ENCODE results near the gene CPS1.

CPS1 gene

DNA sequence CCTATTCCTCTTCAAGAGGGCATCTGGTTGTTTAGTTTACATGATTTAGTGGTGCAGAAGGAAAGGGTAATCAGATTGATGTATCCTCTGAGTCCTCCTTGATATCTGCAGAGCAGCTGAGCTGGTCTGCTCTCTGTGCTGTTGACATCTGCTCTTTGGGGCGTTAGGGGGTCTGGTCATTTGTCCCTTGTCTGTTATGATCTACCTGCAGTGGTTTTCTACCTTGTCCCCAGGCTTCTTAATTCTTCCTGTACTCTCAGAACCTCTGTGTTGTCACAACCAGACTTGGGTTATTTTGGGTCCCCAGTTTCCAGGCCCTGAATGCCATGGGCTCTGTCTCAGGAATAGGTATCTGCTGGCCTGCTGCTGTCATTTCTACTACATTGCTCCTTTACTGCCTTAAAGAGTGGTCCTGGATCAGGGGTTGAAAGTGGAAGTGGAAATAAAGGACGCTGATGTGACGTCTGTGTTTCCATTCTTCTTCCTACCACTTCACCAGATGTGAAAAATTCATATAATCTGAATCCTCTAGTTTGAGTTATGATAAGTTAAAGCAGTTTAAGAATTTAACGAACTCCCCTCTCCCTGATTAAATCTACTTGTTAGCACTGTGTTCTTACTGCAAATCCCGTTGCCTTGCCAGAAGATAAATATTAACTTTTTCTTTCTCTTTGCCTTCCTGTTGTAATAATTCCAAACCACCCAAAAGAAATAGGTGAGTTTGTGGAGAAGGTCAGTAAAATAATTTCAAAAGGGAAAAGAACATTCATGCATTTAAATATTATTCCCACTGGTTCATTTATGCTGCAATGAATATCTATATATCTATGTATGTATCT lies 16.6 kb upstream of the CPS1 start:
- peaks cover 7% of the 10 kb centered on the region for H3K27me3 Mint-ChIP-seq
- no peak overlapping the region for H3K4me3 Mint-ChIP-seq
- H3K36me3 Mint-ChIP-seq: no peaks in the 10 kb centered on the region
- H3K27ac Mint-ChIP-seq: no peak overlapping the region
- H3K9me3 Mint-ChIP-seq (ENCODE audit: low read depth): no peaks in the 10 kb centered on the region
- no peaks in the 10 kb centered on the region for H3K4me1 Mint-ChIP-seq (ENCODE audit: low read depth)

DNA sequence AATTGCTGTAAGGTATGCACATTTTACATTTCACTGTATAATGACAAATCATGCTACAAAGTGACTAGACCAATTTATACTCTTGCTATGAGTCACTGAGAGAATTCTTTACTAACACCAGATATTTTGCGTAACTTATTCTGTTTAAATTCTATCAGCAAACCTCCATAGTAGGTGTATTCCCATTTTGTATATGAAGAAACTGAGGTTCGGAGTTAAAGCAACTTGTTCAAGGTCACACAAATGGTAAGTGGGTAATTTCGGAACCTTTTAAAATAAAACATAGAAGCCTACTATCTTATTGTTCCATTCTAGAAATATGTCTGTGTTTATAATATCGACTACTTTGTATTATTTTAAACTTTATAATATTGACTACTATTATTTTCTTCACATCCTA lies 15.9 kb upstream of the CPS1 start:
- peaks cover 7% of the 10 kb centered on the region for H3K27me3 Mint-ChIP-seq
- no peaks in the 10 kb centered on the region for H3K4me1 Mint-ChIP-seq (ENCODE audit: low read depth)
- no peaks in the 10 kb centered on the region for H3K9me3 Mint-ChIP-seq (ENCODE audit: low read depth)
- no peak overlapping the region for H3K27ac Mint-ChIP-seq
- no peaks in the 10 kb centered on the region for H3K36me3 Mint-ChIP-seq
- no peak overlapping the region for H3K4me3 Mint-ChIP-seq

DNA sequence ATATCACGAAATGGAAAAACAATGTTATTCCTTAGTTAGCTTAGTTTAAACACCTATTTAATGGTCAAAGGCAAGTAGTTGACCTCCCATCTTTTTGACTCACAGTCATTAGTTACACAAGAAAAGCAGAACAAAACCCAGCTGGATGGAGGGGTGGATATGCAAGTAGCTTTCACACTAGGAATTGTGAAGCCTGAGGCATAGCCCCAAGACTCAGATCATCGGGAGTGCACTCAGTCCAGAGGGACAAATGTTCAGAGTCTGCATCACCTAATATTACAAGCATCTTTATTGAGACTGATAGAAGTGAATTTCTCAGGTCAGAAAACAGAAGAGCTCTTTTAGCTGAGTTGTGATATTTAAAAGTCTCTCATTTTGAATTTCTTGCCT lies 15.5 kb upstream of the CPS1 start:
- H3K9me3 Mint-ChIP-seq (ENCODE audit: low read depth): no peaks in the 10 kb centered on the region
- H3K4me1 Mint-ChIP-seq (ENCODE audit: low read depth): no peaks in the 10 kb centered on the region
- no peak overlapping the region for H3K4me3 Mint-ChIP-seq
- H3K27me3 Mint-ChIP-seq: peaks cover 7% of the 10 kb centered on the region
- no peak overlapping the region for H3K27ac Mint-ChIP-seq
- H3K36me3 Mint-ChIP-seq: no peaks in the 10 kb centered on the region

- no peak overlapping the region for H3K4me3 Mint-ChIP-seq
- no peaks in the 10 kb centered on the region for H3K36me3 Mint-ChIP-seq
- H3K27me3 Mint-ChIP-seq: peaks cover 7% of the 10 kb centered on the region
- no peaks in the 10 kb centered on the region for H3K9me3 Mint-ChIP-seq (ENCODE audit: low read depth)
- no peak overlapping the region for H3K27ac Mint-ChIP-seq
- no peaks in the 10 kb centered on the region for H3K4me1 Mint-ChIP-seq (ENCODE audit: low read depth)
Measured at GRCh38 chr2:210541290-210541902, 15.0 kb upstream of the CPS1 start.

DNA sequence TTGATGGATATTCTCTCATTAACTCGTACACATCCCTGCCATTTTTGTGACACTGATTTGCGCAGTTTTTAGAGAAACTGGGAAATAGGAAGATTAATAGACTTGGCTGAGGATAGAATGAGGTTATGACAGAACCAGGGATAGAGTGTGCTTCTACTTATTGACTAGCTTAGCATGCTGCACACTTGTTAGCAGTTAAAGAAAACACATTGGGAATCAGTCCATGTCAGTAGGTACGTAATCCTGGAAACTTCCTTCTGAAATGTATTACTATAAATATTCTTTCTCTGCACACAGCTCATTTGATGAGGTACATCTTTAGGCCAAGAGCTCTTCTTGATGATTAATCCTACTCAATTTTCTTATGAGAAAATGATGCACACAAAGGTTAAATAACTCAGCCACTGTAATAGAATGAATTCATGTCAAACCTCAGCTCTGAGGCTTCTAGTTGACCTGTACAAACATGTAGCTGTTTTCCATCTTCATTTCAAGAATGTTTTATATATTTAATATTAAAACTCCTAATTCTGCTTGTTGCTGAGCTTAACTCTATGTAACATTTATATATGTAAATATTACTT lies 12.3 kb upstream of the CPS1 start:
- H3K27me3 Mint-ChIP-seq: peaks cover 8% of the 10 kb centered on the region
- no peaks in the 10 kb centered on the region for H3K9me3 Mint-ChIP-seq (ENCODE audit: low read depth)
- H3K27ac Mint-ChIP-seq: no peak overlapping the region
- H3K4me3 Mint-ChIP-seq: no peak overlapping the region
- H3K36me3 Mint-ChIP-seq: no peaks in the 10 kb centered on the region
- H3K4me1 Mint-ChIP-seq (ENCODE audit: low read depth): no peaks in the 10 kb centered on the region

DNA sequence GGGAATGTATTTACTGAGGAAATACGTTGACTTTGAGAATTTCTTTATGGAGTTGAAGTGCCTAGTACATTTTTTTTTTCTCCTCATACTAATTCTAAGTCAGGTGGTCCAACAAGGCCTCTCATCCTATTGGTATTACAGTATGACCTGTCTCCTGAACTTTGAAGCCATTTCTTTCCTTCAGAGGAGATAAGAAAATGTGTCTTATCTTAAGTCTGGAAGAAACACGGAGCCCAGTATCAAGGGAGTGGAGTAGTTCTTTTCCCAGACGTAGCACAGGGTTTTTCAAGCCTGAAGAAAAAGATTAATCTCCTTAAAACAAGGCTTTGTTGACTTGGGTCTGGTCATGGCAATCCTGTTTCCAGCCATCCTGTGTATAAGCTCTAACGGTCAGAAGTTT lies 11.6 kb upstream of the CPS1 start:
- Mint-ChIP-seq H3K9me3 (ENCODE audit: low read depth) (no peaks in the 10 kb centered on the region), H3K4me3 (no peak overlapping the region), H3K27me3 (peaks cover 6% of the 10 kb centered on the region), H3K36me3 (no peaks in the 10 kb centered on the region), H3K4me1 (ENCODE audit: low read depth) (no peaks in the 10 kb centered on the region), H3K27ac (no peak overlapping the region)

- Mint-ChIP-seq H3K36me3 (no peaks in the 10 kb centered on the region), H3K27ac (no peak overlapping the region), H3K4me1 (ENCODE audit: low read depth) (no peaks in the 10 kb centered on the region), H3K4me3 (no peak overlapping the region), H3K27me3 (peaks cover 13% of the 10 kb centered on the region), H3K9me3 (ENCODE audit: low read depth) (no peaks in the 10 kb centered on the region)
Measured at GRCh38 chr2:210546424-210547208, 9.8 kb upstream of the CPS1 start.

GRCh38 chr2:210548031-210548430 lies 8.4 kb upstream of the CPS1 start:
- Mint-ChIP-seq H3K4me1 (ENCODE audit: low read depth) (no peaks in the 10 kb centered on the region), H3K9me3 (ENCODE audit: low read depth) (no peaks in the 10 kb centered on the region), H3K36me3 (no peaks in the 10 kb centered on the region), H3K27ac (no peak overlapping the region), H3K4me3 (no peak overlapping the region), H3K27me3 (peaks cover 11% of the 10 kb centered on the region)

GRCh38 chr2:210548878-210549384 lies 7.5 kb upstream of the CPS1 start:
- Mint-ChIP-seq H3K4me1 (ENCODE audit: low read depth) (no peaks in the 10 kb centered on the region), H3K4me3 (no peak overlapping the region), H3K9me3 (ENCODE audit: low read depth) (no peaks in the 10 kb centered on the region), H3K27me3 (peaks cover 11% of the 10 kb centered on the region), H3K36me3 (no peaks in the 10 kb centered on the region), H3K27ac (no peak overlapping the region)

- no peak overlapping the region for H3K4me3 Mint-ChIP-seq
- no peaks in the 10 kb centered on the region for H3K36me3 Mint-ChIP-seq
- no peaks in the 10 kb centered on the region for H3K9me3 Mint-ChIP-seq (ENCODE audit: low read depth)
- H3K27ac Mint-ChIP-seq: no peak overlapping the region
- H3K4me1 Mint-ChIP-seq (ENCODE audit: low read depth): no peaks in the 10 kb centered on the region
- H3K27me3 Mint-ChIP-seq: peaks cover 11% of the 10 kb centered on the region
Measured at GRCh38 chr2:210551001-210551400, 5.4 kb upstream of the CPS1 start.

DNA sequence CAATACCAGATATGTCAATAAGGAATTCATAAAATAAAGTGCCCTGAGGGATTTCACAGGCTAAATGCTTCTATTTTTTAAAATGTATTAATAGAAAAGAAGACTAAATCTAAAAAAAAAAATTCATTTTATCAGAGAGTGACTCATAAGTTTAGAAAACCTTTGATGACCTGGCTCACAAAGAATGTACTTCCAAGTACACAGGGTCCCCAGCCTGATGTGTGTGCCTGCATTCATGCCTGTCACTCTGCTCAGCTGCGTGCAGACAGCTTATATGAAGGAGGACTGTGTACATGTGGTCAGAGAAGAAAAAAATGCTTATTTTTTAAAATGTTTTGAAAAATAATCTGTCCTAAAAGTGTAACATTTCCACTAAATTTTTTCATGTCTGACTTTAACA lies 3.0 kb upstream of the CPS1 start:
- no peak overlapping the region for H3K27ac Mint-ChIP-seq
- H3K4me1 Mint-ChIP-seq (ENCODE audit: low read depth): no peaks in the 10 kb centered on the region
- no peaks in the 10 kb centered on the region for H3K36me3 Mint-ChIP-seq
- no peaks in the 10 kb centered on the region for H3K9me3 Mint-ChIP-seq (ENCODE audit: low read depth)
- H3K27me3 Mint-ChIP-seq: peaks cover 9% of the 10 kb centered on the region
- no peak overlapping the region for H3K4me3 Mint-ChIP-seq

GRCh38 chr2:210555555-210555954 lies 844 bp upstream of the CPS1 start:
- no peak overlapping the region for H3K4me3 Mint-ChIP-seq
- no peaks in the 10 kb centered on the region for H3K36me3 Mint-ChIP-seq
- no peaks in the 10 kb centered on the region for H3K9me3 Mint-ChIP-seq (ENCODE audit: low read depth)
- H3K4me1 Mint-ChIP-seq (ENCODE audit: low read depth): no peaks in the 10 kb centered on the region
- H3K27me3 Mint-ChIP-seq: peaks cover 7% of the 10 kb centered on the region
- H3K27ac Mint-ChIP-seq: no peak overlapping the region

DNA sequence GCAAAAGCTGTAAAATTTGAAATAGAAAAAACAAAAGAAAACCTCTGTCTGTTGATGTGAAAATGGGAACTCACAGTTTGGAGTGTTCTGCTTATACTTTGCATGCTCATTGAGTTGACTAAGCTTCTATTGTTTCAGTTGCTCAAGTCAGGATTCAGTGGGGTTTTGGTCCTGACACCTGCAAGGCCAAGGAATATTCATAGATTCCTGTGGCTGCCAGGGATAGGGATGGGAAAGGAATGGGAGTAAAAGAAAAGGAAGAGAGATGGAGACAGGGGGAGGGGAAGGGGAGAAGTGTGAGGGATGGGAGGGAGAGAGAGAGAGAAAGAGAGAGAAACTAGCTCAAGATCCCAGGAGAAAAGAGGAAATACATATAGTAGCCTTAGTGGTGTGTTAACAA lies 1.3 kb downstream of the CPS1 start:
- H3K27ac Mint-ChIP-seq: no peak overlapping the region
- H3K9me3 Mint-ChIP-seq (ENCODE audit: low read depth): no peaks in the 10 kb centered on the region
- no peak overlapping the region for H3K4me3 Mint-ChIP-seq
- H3K27me3 Mint-ChIP-seq: no peaks in the 10 kb centered on the region
- no peaks in the 10 kb centered on the region for H3K4me1 Mint-ChIP-seq (ENCODE audit: low read depth)
- H3K36me3 Mint-ChIP-seq: no peaks in the 10 kb centered on the region

GRCh38 chr2:210558708-210559107 lies 2.3 kb downstream of the CPS1 start:
- H3K4me1 Mint-ChIP-seq (ENCODE audit: low read depth): no peaks in the 10 kb centered on the region
- H3K9me3 Mint-ChIP-seq (ENCODE audit: low read depth): no peaks in the 10 kb centered on the region
- no peak overlapping the region for H3K27ac Mint-ChIP-seq
- no peak overlapping the region for H3K4me3 Mint-ChIP-seq
- no peaks in the 10 kb centered on the region for H3K36me3 Mint-ChIP-seq
- H3K27me3 Mint-ChIP-seq: no peaks in the 10 kb centered on the region

DNA sequence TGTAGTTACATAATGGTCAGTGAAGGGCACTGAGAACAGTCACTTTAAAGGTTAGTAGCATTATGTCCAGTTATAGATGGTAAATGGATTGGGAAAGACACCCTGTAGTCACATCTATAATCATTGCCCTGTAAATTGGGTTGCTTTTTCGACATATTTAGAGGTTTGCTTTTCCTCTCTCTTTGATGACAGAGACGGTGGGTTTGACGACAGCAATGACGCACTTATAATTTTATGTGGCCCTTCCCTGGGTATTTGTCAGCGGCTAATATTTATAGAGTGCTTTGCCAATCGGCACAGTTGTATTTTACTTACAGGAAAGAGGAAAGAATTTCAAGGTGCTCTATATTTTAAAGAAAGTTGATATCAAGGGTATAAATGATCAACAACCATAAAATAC lies 2.8 kb downstream of the CPS1 start:
- Mint-ChIP-seq H3K36me3 (no peaks in the 10 kb centered on the region), H3K4me3 (no peak overlapping the region), H3K27ac (no peak overlapping the region)

More for the DNA sequence above, 2.8 kb downstream of the CPS1 start:
- H3K9me3 Mint-ChIP-seq (ENCODE audit: low read depth): no peaks in the 10 kb centered on the region
- H3K27me3 Mint-ChIP-seq: no peaks in the 10 kb centered on the region
- H3K4me1 Mint-ChIP-seq (ENCODE audit: low read depth): no peaks in the 10 kb centered on the region

Data from activated naive CD8-positive, alpha-beta T cell (primary cell).